HG02763 (cell line): ENCODE data around the gene EMC7.

Source experiments
- ATAC-seq: cut with Tn5 transposase; IDR thresholded peaks from one replicate; pipeline ENCODE4 v1.9.1; 2021; ENCODE audit warnings: mild to moderate bottlenecking, moderate library complexity; ENCODE audit not compliant: unreplicated experiment

EMC7 gene

GRCh38 chr15:34038871-34039789, 62.5 kb downstream of the EMC7 start, which contains the start of gene AVEN:
Gene AVEN, minus strand, starts transcription at chr15:34039204. Its CDS starts 158 bp downstream, at chr15:34039046.
- ATAC-seq = peak; percentile 48

- ATAC-seq = peak; percentile 76
These were observed 63.4 kb downstream of the EMC7 start for GRCh38 chr15:34038023-34038870.
